NCI-H524 treated with DMSO at 0.1 percent for 48 hours (cell line): ENCODE measurements around the gene SYNE1.

ENCODE experiments used
- DNase-seq: peaks from one replicate; lab custom pipeline; 2025; lab: John Stamatoyannopoulos, UW

The SYNE1 gene

DNA sequence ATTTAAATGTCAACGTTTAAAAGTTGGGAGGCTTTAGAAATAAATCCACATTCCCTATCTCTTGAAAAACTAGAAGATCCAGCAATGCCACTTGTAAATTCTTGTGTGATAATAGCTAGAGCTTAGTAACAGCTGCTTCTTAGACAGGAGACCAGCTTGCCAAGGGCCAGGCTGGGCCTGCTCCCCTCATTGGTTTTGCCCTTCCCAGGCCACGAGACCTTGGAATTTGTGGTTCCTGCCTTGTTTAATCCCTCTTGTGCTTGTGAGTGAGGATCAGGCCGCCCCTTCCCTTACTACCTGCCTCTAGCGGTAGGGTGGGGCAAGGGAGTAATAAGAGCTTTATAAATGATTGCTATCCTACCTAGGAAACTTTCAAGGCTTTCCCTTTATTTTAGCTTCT, 363.5 kb downstream of the SYNE1 start:
- peak; percentile 85 for DNase-seq

- DNase-seq, result no peak
Observed at GRCh38 chr6:152273002-152273401, 364.2 kb downstream of the SYNE1 start.

DNA sequence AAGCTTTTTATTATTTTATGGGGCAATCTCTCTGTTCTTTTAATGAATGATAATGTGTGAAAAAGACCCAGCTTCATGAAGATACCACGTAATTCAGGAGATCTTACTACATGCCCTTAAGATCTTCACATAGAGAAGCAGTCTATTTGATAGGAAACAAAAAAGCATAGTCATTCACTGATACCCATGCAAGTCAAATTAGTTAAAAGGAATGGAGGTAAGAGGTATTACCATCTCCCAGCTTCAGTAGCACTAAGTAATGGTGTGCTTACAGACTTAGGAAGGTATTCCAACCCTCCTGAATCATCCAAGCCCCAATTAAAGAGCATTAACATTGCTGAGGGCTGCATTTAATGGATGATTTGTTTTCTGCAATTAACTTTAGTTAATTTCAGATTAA, 364.7 kb downstream of the SYNE1 start:
- DNase-seq, result no peak

GRCh38 chr6:152271776-152272464, 365.2 kb downstream of the SYNE1 start:
- peak; percentile 11 for DNase-seq

- DNase-seq, result no peak
Observed at GRCh38 chr6:152270301-152270925, 366.7 kb downstream of the SYNE1 start.

DNA sequence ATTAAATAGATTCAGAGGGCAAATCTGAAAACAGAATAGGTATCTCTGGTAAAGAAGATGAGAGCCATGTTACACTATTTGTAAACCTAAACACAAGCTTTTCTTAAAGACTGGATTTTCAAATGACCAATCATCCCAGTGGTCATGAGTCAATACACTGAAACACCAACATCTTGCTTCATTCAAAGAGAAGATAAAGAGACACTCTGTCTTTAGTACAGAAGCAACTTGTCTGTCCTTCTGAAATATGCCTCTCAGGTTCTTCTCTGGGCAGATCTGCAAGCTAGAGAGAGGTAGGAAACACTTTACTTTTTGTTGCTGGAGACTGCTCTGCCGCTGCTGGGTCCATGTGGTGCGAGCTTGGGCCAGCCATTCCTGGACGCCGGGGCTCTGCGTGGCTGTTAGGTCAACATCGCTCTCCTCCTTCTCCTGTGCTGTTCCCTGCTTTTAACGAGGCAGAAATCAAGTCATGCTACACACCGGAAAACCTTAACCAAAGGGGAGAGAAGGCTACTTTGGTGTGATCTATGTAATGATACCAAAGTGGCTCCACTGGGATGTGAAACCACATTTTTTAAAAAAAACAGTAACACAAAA, 368.2 kb downstream of the SYNE1 start:
- no peak for DNase-seq

DNA sequence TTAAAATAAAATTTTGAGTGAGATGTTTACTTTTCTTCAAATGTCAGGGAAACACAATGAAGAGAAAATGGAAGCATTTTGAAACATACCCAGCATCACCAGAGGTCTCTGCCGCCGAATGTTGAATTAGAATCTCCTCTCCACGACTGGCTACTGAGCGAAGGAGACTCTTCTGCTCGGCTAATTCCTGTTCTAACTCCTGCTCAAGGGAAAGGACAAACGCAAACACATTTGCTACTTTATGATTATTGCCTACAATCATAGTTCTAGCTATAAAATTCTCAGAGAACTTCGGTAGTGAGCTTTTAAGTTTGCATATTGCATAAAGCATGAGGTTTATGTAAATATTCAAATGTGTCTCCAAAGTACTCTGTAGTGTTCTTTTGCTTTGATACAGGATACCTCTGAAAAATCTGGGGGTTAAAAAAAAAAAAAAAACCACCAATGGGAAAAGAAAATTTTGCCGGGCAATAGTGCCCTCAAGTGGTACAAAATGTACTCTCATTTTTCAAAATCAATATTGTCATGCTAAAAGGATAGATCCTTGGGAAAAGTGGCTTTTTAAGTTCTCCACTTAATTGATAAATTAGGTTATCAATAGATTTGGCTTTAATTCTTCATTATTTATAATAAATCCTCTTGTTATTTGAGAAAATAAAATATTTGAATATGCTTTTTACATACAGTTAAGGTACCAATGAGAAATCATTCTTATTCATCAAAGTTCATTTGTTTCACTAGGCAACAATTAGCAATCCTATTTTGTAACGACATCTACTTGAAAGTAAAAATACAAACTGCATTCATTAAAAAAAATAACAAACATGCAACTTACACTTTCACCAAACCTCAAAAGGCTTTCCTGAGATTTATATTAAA, 369.0 kb downstream of the SYNE1 start:
- DNase-seq, result no peak

DNA sequence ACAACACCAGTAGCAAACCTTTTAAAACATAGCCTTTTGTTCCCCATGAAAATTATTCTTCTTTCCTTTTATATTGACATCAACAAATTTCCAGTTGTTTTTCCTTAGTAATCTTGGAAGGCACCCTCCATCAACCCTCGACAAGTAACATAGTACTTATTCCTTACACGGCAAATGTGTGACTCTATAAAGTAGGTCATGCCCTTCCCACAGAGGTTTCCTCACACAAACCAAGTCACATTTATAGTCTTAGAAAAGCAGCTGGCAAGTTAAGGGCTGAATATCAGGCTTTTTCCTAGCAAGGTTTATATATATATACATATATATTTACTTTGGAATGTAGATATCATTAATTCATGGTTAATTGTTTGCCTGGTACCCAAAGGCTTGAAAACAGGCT, 371.5 kb downstream of the SYNE1 start:
- no peak for DNase-seq

DNA sequence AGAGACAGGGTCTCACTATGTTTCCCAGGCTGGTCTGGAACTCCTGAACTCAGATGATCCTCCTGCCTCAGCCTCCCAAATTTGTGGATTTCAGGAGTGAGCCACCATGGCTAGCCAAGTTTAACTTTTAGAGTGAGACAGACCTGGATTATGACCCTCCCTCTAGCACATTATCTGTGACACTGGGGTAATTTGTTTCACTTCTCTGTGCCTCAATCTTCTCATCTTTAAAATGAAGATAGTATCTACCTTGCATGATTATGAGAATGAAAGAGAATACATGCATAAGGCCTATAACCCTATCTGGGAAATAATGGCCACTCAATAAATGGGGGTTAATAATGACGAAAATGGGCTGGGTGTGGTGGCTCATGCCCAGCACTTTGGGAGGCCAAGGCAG, 373.6 kb downstream of the SYNE1 start:
- DNase-seq, result no peak

DNA sequence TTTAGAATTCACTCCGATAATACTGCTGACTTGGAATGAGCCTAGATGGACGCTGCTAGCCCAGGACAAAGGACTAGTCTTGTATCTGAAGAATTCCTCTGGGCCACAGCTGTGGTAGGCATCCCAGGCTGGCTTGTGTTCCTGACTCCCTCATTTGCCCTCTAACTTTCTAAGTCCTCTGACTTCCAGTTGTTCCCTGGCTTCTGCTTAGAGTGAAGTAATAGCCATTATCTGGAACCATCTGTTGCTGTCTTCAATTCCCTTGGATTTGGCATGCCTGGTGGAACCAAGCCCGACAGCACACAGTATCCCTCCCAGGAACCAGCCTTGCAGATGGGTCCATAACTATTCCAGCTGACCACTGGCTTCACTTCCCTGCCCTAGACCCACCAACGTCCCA, 376.0 kb downstream of the SYNE1 start:
- DNase-seq, result no peak

DNA sequence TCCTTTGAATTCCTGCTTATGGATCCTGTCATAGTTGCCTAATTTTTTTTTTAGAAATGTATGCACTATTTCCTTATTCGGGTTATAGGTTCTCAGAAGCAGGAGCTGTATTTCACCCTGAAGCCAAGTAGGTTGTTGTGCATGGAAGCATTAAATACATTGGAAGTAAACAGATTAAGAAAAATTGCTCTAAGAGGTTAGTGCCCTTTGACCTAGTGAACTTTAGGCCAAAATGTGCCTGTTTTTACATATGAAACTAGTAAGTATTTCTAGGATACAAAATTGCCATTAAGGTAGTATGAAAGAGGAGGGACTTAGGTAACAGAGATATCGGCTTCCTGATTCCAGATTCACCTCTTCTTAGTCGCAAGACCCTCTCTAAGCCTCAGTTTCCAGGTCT, 377.9 kb downstream of the SYNE1 start:
- no peak for DNase-seq

DNA sequence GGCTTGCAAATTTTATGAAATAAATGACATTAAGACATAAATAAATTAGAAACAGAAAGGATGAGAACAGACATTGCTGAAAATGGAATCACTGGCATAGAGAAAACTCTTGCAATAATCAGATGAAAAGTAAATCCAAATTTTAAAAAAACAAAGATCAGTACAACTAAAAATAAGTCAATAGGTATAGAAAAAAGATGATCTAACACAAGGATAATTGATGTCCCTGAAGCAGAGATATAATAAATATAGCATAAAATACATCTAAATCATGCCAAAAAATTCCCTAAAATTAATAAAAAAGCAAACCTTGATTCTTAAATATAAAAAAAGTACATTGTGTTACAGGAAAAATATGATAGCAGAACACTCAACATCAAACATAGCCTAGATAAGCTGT, 379.6 kb downstream of the SYNE1 start:
- no peak for DNase-seq

- no peak for DNase-seq
Observed at GRCh38 chr6:152250127-152250526, 387.0 kb downstream of the SYNE1 start.

DNA sequence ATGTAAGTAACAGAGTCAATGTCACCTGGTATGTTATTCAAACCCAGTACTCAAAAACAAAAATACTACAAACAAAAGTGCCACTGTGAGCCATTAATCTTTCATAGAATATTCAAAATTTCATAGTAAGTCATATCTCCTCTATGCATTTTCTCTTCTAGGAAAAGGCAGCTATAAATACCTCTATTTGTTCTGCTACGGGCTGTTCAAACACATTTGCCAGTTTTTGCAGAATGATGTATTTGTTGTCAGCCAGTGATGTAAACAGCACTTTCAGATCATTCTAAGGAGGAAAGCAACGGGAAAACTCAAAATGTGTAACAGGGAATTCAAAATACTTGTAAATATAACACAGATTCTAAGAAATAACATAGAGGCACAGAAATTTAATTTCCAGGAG, 388.2 kb downstream of the SYNE1 start:
- no peak for DNase-seq

DNA sequence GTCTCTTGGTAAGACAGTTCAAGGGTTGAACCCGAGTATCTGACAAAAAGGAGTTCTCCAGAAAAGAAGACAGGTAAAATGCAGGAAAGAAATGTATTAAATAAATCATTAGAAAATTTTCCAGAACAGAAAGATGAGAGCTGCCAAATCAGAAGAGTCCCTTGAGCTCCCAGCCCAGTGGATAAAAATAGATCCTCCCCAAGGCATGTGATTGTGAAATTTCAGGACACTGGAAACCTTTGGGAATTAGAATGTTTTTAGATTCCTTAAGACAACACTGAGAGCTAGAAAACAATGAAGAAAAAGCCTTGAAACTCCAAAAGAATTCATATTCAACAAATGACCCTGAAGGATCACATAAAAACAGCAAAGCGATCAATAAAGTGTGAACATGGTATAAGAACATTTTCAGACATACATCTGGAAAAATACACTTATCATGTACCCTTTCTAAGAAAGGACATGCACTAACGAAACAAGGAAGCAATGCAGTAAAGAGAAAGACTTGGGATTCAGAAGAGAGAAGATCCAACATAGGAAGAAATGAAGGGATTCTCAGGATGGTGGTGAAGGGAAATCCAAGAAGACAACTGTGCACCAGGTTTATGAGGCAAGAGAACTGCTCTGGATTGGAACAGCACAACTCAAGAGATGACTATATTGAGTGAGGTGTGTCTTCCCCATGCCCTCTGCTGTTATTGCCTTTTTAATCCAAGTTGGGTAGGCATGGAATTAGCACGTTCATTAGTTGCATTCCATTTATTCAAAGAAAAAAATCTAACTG, 390.4 kb downstream of the SYNE1 start:
- no peak for DNase-seq

DNA sequence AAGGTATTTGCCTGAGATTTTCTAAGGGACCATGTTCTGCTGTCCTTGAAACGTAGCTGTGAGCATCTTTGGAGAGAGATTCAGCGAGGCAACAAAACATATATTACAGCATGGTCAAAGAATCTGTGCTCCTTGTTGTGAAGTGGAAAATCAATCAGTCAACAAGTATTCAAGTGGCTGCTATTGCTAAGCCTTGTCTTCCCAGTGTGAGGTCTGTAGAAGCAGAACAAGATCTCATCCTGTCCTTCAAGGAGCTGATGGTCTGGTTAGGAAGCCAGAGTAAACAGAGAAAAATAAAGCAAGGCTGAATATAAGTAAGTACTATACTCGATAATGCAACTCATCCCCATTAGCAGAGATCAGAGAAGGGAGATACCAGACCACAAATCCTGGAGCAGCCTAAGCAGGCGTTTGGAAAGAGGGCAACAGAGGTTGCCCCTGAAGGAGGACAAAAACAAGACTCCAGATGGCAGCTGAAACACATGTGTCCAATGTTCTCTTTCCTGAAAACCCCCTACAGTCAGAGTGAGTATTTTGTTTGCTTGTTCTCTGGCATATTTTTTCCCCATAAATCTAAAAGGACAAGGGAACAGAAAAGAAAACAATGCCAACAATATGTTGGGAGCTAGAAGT, 392.0 kb downstream of the SYNE1 start:
- DNase-seq, result no peak

- DNase-seq, result no peak
Observed at GRCh38 chr6:152241013-152241766, 396.0 kb downstream of the SYNE1 start.

GRCh38 chr6:152240436-152240835, 396.7 kb downstream of the SYNE1 start:
- DNase-seq, result no peak

DNA sequence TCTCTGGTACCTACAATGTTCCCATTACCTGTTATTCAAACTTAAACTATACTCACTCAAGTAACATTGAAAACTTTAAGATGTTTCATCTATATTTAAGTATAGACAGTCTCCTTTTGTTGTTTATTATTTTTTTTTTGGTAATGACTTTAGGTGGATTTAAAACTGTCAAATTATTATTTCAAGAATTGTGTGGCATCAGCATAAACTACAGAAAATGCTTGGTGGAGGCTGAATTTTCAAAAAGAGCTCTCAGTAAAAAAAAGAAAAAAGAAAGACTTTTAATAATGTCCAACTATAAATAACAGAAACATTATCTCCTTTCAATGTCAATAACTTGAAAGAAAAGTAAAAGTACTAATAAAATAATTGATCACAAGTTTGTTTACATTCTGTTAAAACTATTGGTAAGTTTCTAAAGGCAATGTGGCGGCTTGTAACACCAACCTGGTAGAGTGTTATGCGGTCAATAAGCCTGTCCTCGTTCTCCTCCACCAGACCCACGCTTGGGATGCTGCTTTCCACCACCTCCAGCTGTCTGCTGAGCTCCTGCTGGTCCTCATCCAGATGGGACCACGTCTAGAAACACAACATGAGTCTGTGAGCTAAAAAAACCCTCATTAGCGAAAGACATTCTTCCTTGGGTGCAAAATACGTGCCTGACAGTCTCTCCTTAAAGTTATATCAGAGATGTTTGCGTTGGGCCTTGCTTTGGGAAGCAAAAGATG, 400.6 kb downstream of the SYNE1 start:
- DNase-seq, result no peak
